ENCODE data around the gene SENP8.

GRCh38 chr15:72160696-72161245 is 42.6 kb downstream of the SENP8 start:
- TF ChIP-seq TAF1 (IDR thresholded peaks at IDR 0.05; ENCODE audit: borderline replicate concordance, insufficient read depth, low read length) = no peak
- TF ChIP-seq POLR2AphosphoS5 (IDR thresholded peaks at IDR 0.05; ENCODE audit: low read depth, low read length) = no peak
- TF ChIP-seq REST (IDR thresholded peaks at IDR 0.05; ENCODE audit: insufficient read depth in 1 of 2, low read depth in 2 of 2, low read length in 2 of 2) = no peak
- TF ChIP-seq SIN3A (IDR thresholded peaks at IDR 0.05; ENCODE audit: borderline replicate concordance, insufficient read depth, low read length) = no peak
- TF ChIP-seq FOXP2 (optimal IDR thresholded peaks at IDR 0.05; ENCODE audit: borderline replicate concordance, extremely low read depth, extremely low read length, insufficient read depth) = no peak

Data from PFSK-1 (cell line).